Parathyroid adenoma (tissue), 2 donors: ENCODE results near the gene ZBTB38.

Experiments used
- H2AFZ ChIP-seq: fragments of 300-600 bp; sonication (generic); one replicate; pipeline ENCODE4 v1.7.0; 2017; ENCODE audit warnings: antibody characterized with exemption, mild to moderate bottlenecking
- H3K27ac ChIP-seq: fragments of 300-600 bp; sonication (generic); one replicate; pipeline ENCODE4 v1.7.0; 2017
- H3K27me3 ChIP-seq: fragments of 300-600 bp; sonication (generic); one replicate; pipeline ENCODE4 v1.7.0; 2017; ENCODE audit warnings: low read length; ENCODE audit not compliant: control insufficient read depth, insufficient read depth
- H3K36me3 ChIP-seq: fragments of 300-600 bp; sonication (generic); one replicate; pipeline ENCODE4 v1.7.0; 2017; ENCODE audit warnings: low read length; ENCODE audit not compliant: control insufficient read depth, insufficient read depth
- H3K4me1 ChIP-seq: fragments of 300-600 bp; sonication (generic); one replicate; pipeline ENCODE4 v1.7.0; 2017; ENCODE audit warnings: control low read depth
- H3K4me2 ChIP-seq: fragments of 300-600 bp; sonication (generic); one replicate; pipeline ENCODE4 v1.7.0; 2017; ENCODE audit warnings: low read length
- H3K4me3 ChIP-seq: fragments of 300-600 bp; sonication (generic); one replicate; pipeline ENCODE4 v1.7.0; 2017; ENCODE audit warnings: low read depth, low read length
- H3K79me2 ChIP-seq: fragments of 300-600 bp; sonication (generic); one replicate; pipeline ENCODE4 v1.7.0; 2017; ENCODE audit warnings: control low read depth
- H3K9ac ChIP-seq: fragments of 300-600 bp; sonication (generic); one replicate; pipeline ENCODE4 v1.7.0; 2017; ENCODE audit warnings: mild to moderate bottlenecking
- H3K9me3 ChIP-seq: fragments of 300-600 bp; sonication (generic); one replicate; pipeline ENCODE4 v1.7.0; 2017; ENCODE audit warnings: low read length; ENCODE audit not compliant: control insufficient read depth
- CTCF ChIP-seq: fragments of 300-600 bp; sonication (generic); IDR thresholded peaks from one replicate; pipeline ENCODE4 v1.7.0; 2017; ENCODE audit warnings: antibody characterized with exemption, mild to moderate bottlenecking
- donor health status: primary hyperparathyroidism.

The ZBTB38 gene

GRCh38 chr3:141343865-141344271 lies 24.4 kb upstream of the ZBTB38 start:
- Histone ChIP-seq H3K4me3 (no peak overlapping the region), H3K27ac (no peak overlapping the region)

DNA sequence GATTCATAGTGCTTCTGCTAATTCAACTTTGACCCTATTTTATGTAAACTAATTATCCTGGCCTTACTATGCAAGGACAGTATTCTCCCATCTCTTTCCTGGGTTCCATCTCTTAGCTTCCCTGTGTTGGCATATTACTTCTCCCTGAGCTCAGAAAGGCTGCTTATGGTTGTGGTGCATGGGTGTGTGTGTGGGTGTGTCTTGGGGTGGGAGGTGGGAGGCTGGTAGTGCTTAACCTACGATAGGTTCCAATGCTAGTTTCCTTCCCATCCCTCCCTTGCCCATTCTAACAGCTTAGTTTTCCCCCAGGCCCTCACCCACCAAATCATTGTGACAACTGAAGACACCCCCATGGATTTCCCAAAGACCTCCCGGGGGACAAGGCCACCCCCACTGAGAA lies 22.8 kb upstream of the ZBTB38 start:
- H3K9ac ChIP-seq, result no peak overlapping the region
- H3K79me2 ChIP-seq, result no peaks in the 10 kb centered on the region

More at GRCh38 chr3:141343865-141344271, 24.4 kb upstream of the ZBTB38 start:
- Histone ChIP-seq H3K4me2 (no peak overlapping the region), H3K79me2 (no peaks in the 10 kb centered on the region), H3K36me3 (no peaks in the 10 kb centered on the region), H2AFZ (no peak overlapping the region), H3K9ac (no peak overlapping the region), H3K9me3 (no peaks in the 10 kb centered on the region), H3K4me1 (no peaks in the 10 kb centered on the region), H3K27me3 (no peaks in the 10 kb centered on the region)
- no peak for TF ChIP-seq CTCF

DNA sequence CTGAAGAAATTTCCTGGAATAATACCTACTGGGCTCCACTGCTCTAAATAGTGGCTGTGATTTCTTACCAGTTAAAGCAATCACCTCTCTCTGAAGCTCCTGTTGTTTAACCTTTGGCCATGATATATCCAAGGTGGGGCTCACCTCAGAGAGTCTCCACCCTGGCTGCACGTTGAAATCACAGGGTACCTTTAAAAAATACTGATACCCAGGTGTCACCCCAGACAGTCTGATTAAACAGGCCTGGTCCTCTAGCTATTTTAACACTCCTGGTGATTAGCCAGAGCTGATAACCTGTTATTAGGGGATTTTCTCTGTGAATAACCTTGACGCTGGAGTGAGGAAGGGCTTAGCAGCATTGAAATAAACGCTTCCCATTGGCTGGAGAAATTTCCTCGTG lies 22.3 kb upstream of the ZBTB38 start:
- no peaks in the 10 kb centered on the region for H3K4me1 ChIP-seq
- H3K27me3 ChIP-seq, result no peaks in the 10 kb centered on the region
- no peak overlapping the region for H2AFZ ChIP-seq
- no peak for TF ChIP-seq CTCF
- no peak overlapping the region for H3K4me3 ChIP-seq
- H3K4me2 ChIP-seq, result no peak overlapping the region
- H3K79me2 ChIP-seq, result no peaks in the 10 kb centered on the region
- H3K9me3 ChIP-seq, result no peaks in the 10 kb centered on the region
- H3K27ac ChIP-seq, result no peak overlapping the region
- H3K36me3 ChIP-seq, result no peaks in the 10 kb centered on the region
- H3K9ac ChIP-seq, result no peak overlapping the region

More for the DNA sequence above, 22.8 kb upstream of the ZBTB38 start:
- Histone ChIP-seq H3K27me3 (no peaks in the 10 kb centered on the region), H3K4me1 (no peaks in the 10 kb centered on the region), H3K36me3 (no peaks in the 10 kb centered on the region), H3K4me2 (no peak overlapping the region), H3K9me3 (no peaks in the 10 kb centered on the region), H3K27ac (no peak overlapping the region), H3K4me3 (no peak overlapping the region), H2AFZ (no peak overlapping the region)
- no peak for TF ChIP-seq CTCF

- Histone ChIP-seq H3K4me1 (no peaks in the 10 kb centered on the region), H3K9ac (no peak overlapping the region), H3K4me2 (no peak overlapping the region), H3K9me3 (no peaks in the 10 kb centered on the region), H2AFZ (no peak overlapping the region), H3K27me3 (no peaks in the 10 kb centered on the region), H3K79me2 (no peaks in the 10 kb centered on the region), H3K36me3 (no peaks in the 10 kb centered on the region), H3K4me3 (no peak overlapping the region), H3K27ac (no peak overlapping the region)
- TF ChIP-seq CTCF, result no peak
These were observed 21.9 kb upstream of the ZBTB38 start for GRCh38 chr3:141346418-141346817.

- Histone ChIP-seq H3K27ac (no peak overlapping the region), H3K4me1 (no peaks in the 10 kb centered on the region), H3K9ac (no peak overlapping the region), H3K4me2 (no peak overlapping the region), H3K9me3 (no peaks in the 10 kb centered on the region), H3K79me2 (no peaks in the 10 kb centered on the region), H3K36me3 (no peaks in the 10 kb centered on the region), H3K4me3 (no peak overlapping the region), H3K27me3 (no peaks in the 10 kb centered on the region), H2AFZ (no peak overlapping the region)
- TF ChIP-seq CTCF, result no peak
These were observed 21.5 kb upstream of the ZBTB38 start for GRCh38 chr3:141346839-141347238.
